ENCODE results near the gene BMPER.

DNA sequence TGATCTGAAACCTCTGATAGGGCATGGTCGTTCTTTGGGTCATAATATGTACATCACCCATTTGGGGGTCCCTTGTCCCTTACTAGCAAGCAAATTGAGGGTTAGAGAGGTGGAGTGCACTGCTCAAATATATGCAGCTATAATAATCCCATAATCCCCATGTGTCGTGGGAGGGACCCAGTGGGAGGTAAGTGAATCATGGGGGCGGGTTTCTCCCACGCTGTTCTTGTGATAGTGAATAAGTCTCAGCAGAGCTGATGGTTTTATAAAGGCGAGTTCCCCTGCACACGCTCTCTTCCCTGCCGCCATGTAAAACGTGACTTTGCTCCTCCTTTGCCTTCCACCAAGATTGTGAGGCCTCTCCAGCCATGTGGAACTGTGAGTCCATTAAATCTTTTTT is 262.7 kb downstream of the BMPER start:
- TF ChIP-seq CTCF (IDR thresholded peaks at IDR 0.05) (no peak), YY1 (IDR thresholded peaks at IDR 0.05; ENCODE audit: low read depth) (no peak), CHD2 (IDR thresholded peaks at IDR 0.05; ENCODE audit: low read length, partially characterized antibody) (no peak), EZH2phosphoT487 (IDR thresholded peaks at IDR 0.05; ENCODE audit: borderline replicate concordance, low read depth) (no peak), EP300 (IDR thresholded peaks at IDR 0.05; ENCODE audit: borderline replicate concordance in 1 of 2, low read depth in 1 of 2, low read length in 1 of 2) (no peak), TAF1 (IDR thresholded peaks at IDR 0.05; ENCODE audit: borderline replicate concordance, low read depth, low read length) (no peak), SIN3A (IDR thresholded peaks at IDR 0.05; ENCODE audit: borderline replicate concordance, low read depth, low read length) (no peak), RFX5 (IDR thresholded peaks at IDR 0.05; ENCODE audit: low read length) (no peak), FOXM1 (IDR thresholded peaks at IDR 0.05; ENCODE audit: low read depth) (no peak), FOSL2 (IDR thresholded peaks at IDR 0.05; ENCODE audit: borderline replicate concordance, low read depth) (no peak), NFIC (IDR thresholded peaks at IDR 0.05; ENCODE audit: borderline replicate concordance) (no peak), POLR2AphosphoS5 (IDR thresholded peaks at IDR 0.05; ENCODE audit: low read depth, low read length) (no peak)
